Activated CD4-positive, alpha-beta T cell treated with anti-CD3 and anti-CD28 coated beads for 36 hours (primary cell): Measurements from ENCODE around the gene EFCAB8. TPM values are rescaled to one million over a fixed set of nuclear protein-coding genes. Genes with fewer than 3 reads are reported as not detected.

Source experiments
- ATAC-seq: fragments of 200-7000 bp; cut with Tn5 transposase; one replicate; pipeline ENCODE4 v1.10.0; 2021; ENCODE audit warnings: mild to moderate bottlenecking, moderate library complexity
- CTCF ChIA-PET: fragments of 350-600 bp; sonication (Branson Sonifier 250); formaldehyde crosslinking; loops from one replicate; lab custom pipeline; 2021; ENCODE audit warnings: antibody characterized with exemption; lab: Charles Lee
- POLR2A ChIA-PET: fragments of 350-600 bp; sonication (Branson Sonifier 250); formaldehyde crosslinking; loops from one replicate; lab custom pipeline; 2021; ENCODE audit warnings: antibody characterized with exemption, inconsistent platforms; lab: Charles Lee
- DNase-seq: peaks from one replicate; pipeline ENCODE4 v3.0.0-alpha.2; 2020
- H3K27ac Mint-ChIP-seq: one replicate; pipeline ENCODE4 v1.8.0; 2021; ENCODE audit warnings: mixed read lengths
- H3K27me3 Mint-ChIP-seq: one replicate; pipeline ENCODE4 v1.8.0; 2021; ENCODE audit warnings: mixed read lengths
- H3K36me3 Mint-ChIP-seq: one replicate; pipeline ENCODE4 v1.8.0; 2021; ENCODE audit warnings: low read depth, mixed read lengths
- H3K4me1 Mint-ChIP-seq: one replicate; pipeline ENCODE4 v1.8.0; 2021; ENCODE audit warnings: mixed read lengths
- H3K4me3 Mint-ChIP-seq: one replicate; pipeline ENCODE4 v1.8.0; 2021; ENCODE audit warnings: mild to moderate bottlenecking, moderate library complexity, mixed read lengths
- H3K9me3 Mint-ChIP-seq: one replicate; pipeline ENCODE4 v1.8.0; 2021; ENCODE audit warnings: low read depth, mixed read lengths
- intact Hi-C, 2 experiments: fragments of 100-400 bp; cut with DNase I in 1 of 2; cut with micrococcal nuclease in 1 of 2; formaldehyde crosslinking; loops; one replicate each; pipeline versions ENCODE4 v1.14.2 to v1.15.1; 2022 to 2024; cut with DNase I, micrococcal nuclease
- total RNA-seq, 2 experiments: library from RNA; stranded (reverse); gene quantifications; one replicate each; pipeline ENCODE4 v1.2.3, GENCODE V29; 2021

The EFCAB8 gene
- total RNA-seq, 2 experiments from 2014 or later = 0.37 to 0.40 TPM

DNA sequence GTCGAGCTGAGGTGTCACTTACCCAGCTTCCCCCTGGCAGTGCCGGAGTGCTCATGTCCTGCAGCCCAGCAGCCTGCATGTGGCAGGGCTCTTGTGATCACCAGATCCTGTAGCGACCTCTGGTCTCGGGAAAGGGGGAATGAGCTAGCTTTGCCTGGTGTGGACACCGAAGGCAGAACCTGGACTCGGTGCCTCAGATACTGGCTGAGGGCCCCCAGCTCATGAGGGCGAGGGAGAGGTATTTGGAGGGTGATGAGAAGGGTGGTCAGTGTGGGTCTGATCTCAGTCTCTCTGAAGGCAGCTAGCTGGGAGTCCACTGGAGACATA is 119.2 kb downstream of the EFCAB8 start:
- H3K36me3 Mint-ChIP-seq = peaks cover 8% of the 10 kb centered on the region
- H3K27me3 Mint-ChIP-seq = no peaks in the 10 kb centered on the region
- ATAC-seq (no peak), DNase-seq (no peak)
- peaks cover 39% of the 10 kb centered on the region for H3K4me1 Mint-ChIP-seq
- POLR2A ChIA-PET = no interaction called here
- H3K9me3 Mint-ChIP-seq = peaks cover 9% of the 10 kb centered on the region
- no peak overlapping the region for H3K4me3 Mint-ChIP-seq
- H3K27ac Mint-ChIP-seq = no peak overlapping the region
- CTCF ChIA-PET = interaction anchor here (0.6 to 3.0 kb wide), 3 partner anchors 27 to 199 kb away, joined by 3 to 13 read pairs (median 5); partner anchors contain the start of gene SUN5
- intact Hi-C loops = no loop called here

DNA sequence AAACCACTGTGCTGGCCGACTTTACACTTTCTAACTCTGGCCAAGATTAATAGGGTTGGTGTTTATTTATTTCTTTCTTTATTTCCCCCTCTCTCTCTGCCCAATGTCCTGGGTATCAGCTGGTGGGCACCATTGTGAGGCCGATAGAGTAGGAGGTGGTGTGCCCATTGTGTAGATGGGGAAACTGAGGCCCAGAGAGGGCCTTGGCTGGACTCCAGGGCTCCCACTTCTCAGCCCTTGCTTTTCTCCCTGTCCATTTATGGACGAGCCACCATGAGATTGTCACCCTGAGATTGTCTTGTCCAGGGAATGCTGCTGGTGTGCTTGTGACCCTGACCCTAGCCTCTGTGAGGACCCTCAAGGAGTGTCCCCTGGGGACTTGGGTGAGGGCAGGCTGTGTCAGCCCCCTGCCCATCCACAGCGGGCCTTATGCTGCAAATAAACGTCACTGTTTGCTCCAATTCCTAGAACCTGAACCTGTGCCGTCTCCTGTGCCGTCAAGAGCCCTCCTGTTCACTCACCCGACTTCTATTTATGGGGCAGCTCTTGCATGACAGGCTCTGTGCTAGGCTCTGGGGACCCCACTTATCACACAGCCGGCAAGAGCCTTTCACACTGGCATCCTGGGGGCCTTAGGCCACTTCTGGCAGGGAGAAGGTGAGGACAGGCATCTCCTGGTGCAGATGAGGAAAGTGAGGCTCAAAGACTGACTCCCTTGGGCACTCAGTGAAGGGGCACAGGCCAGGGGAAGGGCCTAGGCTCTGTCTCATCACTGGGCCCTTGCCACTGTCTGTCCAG is 120.7 kb downstream of the EFCAB8 start:
- DNase-seq = no peak
- Mint-ChIP-seq H3K4me1 (peaks cover 25% of the 10 kb centered on the region), H3K36me3 (peaks cover 7% of the 10 kb centered on the region), H3K9me3 (peaks cover 9% of the 10 kb centered on the region), H3K27me3 (no peaks in the 10 kb centered on the region), H3K4me3 (no peak overlapping the region), H3K27ac (no peak overlapping the region)
- ATAC-seq = no peak
- POLR2A ChIA-PET = no interaction called here
- intact Hi-C loops = no loop called here
- CTCF ChIA-PET = no interaction called here

DNA sequence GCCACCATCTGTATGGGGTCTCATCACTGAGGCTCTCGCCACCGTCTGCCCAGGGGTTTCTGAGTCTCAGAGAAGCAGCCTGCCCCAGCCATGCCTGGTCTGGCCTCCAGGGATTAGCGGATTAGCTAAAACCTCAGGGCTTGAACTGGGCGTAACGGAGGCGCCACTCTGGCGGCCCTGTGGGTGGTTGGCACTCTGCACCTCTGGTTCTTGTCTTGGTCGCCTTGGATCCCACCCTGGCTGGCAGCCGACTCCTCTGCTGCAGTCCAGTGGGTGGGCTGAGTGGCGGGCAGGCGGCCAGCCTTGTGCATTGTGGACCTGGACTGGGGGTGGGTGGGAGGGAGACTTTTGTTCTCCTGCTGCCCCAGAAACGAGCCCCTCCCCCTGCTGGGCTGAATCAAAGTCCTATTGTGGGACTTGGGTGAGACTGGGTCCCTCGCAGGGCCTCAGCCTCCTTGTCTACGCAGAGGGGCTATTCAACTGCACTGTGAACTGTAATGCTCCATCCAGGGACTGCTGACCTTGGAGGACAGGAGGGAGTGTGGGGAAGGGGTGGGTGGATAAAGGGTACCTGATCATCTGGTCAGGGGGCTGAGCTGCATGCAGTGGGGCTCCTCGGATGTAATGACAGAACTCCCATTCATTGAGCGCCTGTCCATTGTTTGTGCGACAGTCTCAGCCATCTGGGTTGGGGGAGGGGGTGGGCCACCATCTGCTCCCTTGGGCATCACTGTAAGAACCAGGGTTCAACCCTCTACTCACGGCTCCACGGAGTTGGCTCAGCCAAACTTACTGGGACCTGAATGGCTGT is 121.6 kb downstream of the EFCAB8 start:
- H3K27ac Mint-ChIP-seq = no peak overlapping the region
- ATAC-seq = no peak

DNA sequence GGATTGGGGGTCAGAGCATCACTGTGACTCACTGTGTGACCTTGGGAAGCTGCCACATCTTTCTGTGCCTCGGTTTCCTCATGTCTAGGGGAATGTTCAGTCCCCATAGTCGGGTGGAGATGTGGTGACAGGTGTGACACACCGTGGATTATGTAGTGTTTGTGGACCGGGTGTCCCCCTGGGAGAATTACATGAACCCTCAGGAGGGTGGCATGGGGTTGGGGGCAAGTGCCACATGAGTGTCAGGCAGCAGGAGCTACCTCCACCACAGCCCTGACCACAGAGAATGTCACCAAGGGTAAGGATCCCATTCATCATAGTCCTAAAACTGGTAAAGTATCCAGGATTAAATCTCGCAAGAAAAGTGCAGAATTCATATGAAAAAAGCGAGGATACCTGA is 122.3 kb downstream of the EFCAB8 start:
- H3K4me3 Mint-ChIP-seq = no peak overlapping the region
- intact Hi-C loops = no loop called here
- H3K27me3 Mint-ChIP-seq = no peaks in the 10 kb centered on the region

More for the DNA sequence above, 121.6 kb downstream of the EFCAB8 start:
- no peaks in the 10 kb centered on the region for H3K27me3 Mint-ChIP-seq
- CTCF ChIA-PET = interaction anchor here (1.8 kb wide), 1 partner anchor 8 kb away, joined by 4 read pairs; no protein-coding TSS in a partner anchor
- no peak for DNase-seq
- H3K9me3 Mint-ChIP-seq = peaks cover 9% of the 10 kb centered on the region
- peaks cover 16% of the 10 kb centered on the region for H3K4me1 Mint-ChIP-seq
- no peak overlapping the region for H3K4me3 Mint-ChIP-seq
- H3K36me3 Mint-ChIP-seq = peaks cover 5% of the 10 kb centered on the region
- intact Hi-C loops = no loop called here
- POLR2A ChIA-PET = interaction anchor here (0.6 kb wide), 1 partner anchor 1530 kb away, joined by 4 read pairs; no protein-coding TSS in a partner anchor

GRCh38 chr20:32982617-32983458 is 124.1 kb downstream of the EFCAB8 start:
- Mint-ChIP-seq H3K4me3 (no peak overlapping the region), H3K27ac (no peak overlapping the region), H3K36me3 (no peaks in the 10 kb centered on the region), H3K27me3 (no peaks in the 10 kb centered on the region), H3K9me3 (no peaks in the 10 kb centered on the region), H3K4me1 (no peaks in the 10 kb centered on the region)
- ATAC-seq = no peak
- ChIA-PET POLR2A (no interaction called here), CTCF (interaction anchor here (0.7 to 1.5 kb wide), 4 partner anchors 9 to 193 kb away, joined by 3 read pairs; no protein-coding TSS in a partner anchor)
- no peak for DNase-seq
- intact Hi-C loops = no loop called here

More for the DNA sequence above, 122.3 kb downstream of the EFCAB8 start:
- POLR2A ChIA-PET = interaction anchor here (0.6 kb wide), 1 partner anchor 1529 kb away, joined by 4 read pairs; no protein-coding TSS in a partner anchor
- Mint-ChIP-seq H3K4me1 (peaks cover 11% of the 10 kb centered on the region), H3K9me3 (peaks cover 7% of the 10 kb centered on the region), H3K36me3 (peaks cover 5% of the 10 kb centered on the region), H3K27ac (no peak overlapping the region)
- CTCF ChIA-PET = interaction anchor here (0.9 to 1.8 kb wide), 2 partner anchors 9 to 36 kb away, joined by 4 read pairs; no protein-coding TSS in a partner anchor
- ATAC-seq = no peak
- DNase-seq = no peak

DNA sequence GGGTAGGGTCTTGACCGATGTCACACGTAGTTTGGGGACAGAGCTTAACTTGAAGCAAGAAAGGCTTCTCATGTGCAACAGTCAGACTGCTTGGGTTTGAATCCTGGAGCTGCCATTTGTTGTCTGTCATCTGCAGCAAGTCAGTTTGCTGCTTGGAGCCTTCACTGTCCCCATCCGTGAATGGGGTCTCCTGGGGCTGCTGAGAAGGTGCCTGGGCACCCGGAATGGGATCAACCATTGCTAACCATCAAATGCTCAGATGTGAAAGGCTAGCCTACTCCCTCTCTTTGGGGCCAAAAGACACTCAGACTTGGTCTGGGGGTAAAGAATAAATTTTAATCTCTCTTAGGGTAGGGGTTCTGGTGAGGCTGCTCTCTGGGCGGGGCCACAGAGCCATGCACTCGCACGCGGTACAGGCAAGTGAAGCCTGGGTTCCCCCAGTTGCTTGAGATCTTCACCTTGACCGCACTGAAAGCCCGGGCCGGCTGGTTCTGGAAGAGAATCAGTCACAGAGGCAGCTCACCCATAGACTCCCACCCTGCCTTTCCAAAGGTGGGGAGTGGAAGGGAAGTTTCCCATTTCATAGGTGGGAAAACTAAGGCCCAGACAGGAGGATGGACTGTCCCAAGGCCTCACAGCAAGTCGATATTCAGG is 124.9 kb downstream of the EFCAB8 start:
- intact Hi-C loops = no loop called here
- Mint-ChIP-seq H3K9me3 (no peaks in the 10 kb centered on the region), H3K4me1 (no peaks in the 10 kb centered on the region), H3K4me3 (no peak overlapping the region), H3K36me3 (no peaks in the 10 kb centered on the region), H3K27me3 (no peaks in the 10 kb centered on the region), H3K27ac (no peak overlapping the region)
- ChIA-PET POLR2A (no interaction called here), CTCF (interaction anchor here (0.7 to 1.5 kb wide), 3 partner anchors 8 to 37 kb away, joined by 3 read pairs; no protein-coding TSS in a partner anchor)
- DNase-seq (no peak), ATAC-seq (no peak)

DNA sequence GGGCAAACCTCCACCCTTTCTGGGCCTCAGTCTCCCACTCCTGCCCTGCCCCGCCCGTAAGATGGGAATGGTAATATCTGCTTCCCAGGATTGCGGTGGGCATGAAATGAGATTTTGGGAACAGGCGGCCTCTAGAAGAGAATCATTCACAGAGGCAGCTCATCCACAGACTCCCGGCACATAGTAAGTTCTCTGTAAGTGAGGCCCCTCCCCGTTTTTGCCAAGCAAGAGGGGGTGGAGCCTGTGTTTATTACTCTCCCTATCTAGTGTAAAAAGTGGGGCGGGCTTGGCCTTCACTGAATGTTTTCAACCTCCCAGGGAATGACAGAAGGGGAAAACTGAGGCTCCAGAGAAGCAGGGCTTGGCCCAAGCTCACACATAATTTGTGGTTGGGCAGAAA is 125.5 kb downstream of the EFCAB8 start:
- CTCF ChIA-PET = interaction anchor here (1.2 to 1.5 kb wide), 2 partner anchors 8 to 12 kb away, joined by 3 read pairs; no protein-coding TSS in a partner anchor
- Mint-ChIP-seq H3K4me3 (no peak overlapping the region), H3K9me3 (no peaks in the 10 kb centered on the region), H3K36me3 (no peaks in the 10 kb centered on the region), H3K4me1 (no peaks in the 10 kb centered on the region), H3K27ac (no peak overlapping the region), H3K27me3 (no peaks in the 10 kb centered on the region)
- POLR2A ChIA-PET = no interaction called here
- ATAC-seq = no peak
- intact Hi-C loops = no loop called here
- no peak for DNase-seq

DNA sequence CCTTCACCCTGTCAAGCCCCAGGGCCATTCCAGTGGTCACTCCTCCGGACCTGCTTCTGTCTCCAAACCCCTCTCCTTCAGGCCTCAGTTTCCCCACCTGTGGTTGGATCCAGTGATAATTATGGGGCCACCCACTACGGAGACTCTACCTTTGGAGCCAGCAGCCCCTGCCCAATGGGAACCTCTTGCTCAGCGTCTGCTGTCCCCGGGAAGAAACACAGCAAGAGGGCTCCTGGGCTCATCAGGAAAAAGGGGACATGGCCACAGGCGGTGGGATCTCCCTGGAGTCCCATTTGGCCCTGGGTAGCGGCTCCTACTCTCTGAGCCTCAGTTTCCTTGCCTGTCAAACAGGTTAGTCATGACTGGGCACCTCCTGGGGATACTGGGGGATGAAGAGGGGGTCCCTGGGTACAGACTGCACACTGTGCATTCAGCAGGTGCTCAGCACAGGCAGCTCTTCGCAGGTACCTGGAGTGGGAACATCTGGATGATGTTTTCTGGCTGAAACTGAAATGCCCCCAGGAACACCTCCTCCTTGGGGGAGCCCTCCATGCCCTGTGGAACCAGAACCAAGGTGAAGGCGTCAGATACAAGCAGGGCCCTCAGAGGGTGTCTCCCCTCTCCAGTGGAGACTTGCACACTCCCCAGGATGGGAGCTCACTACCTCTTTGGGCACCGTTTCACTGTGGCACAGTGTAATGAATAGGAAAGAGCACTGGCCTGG is 126.1 kb downstream of the EFCAB8 start:
- POLR2A ChIA-PET = no interaction called here
- Mint-ChIP-seq H3K36me3 (no peaks in the 10 kb centered on the region), H3K9me3 (no peaks in the 10 kb centered on the region), H3K4me3 (no peak overlapping the region), H3K27ac (no peak overlapping the region), H3K4me1 (no peaks in the 10 kb centered on the region), H3K27me3 (no peaks in the 10 kb centered on the region)
- ATAC-seq = no peak
- CTCF ChIA-PET = interaction anchor here (1.5 kb wide), 1 partner anchor 11 kb away, joined by 5 read pairs; no protein-coding TSS in a partner anchor
- intact Hi-C loops = no loop called here
- DNase-seq = no peak

DNA sequence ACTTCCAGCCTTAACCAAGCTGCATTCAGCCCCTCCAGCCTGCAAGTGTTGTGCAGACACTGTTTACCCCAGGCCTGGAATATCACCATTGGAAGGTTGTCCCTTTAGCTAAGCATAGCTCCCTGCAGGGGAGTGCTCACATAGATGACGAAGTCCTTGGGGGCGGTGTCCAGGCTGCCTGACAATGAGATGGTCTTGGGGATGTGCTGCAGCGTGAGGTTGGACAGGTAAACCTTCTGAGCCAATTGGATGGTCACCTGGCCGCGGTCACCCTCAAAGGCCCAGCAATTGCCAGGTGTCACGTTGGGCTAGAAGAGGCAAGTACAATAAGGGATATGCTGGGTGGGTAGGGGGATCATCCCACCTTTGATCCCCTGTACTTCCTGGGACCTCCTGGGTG is 126.9 kb downstream of the EFCAB8 start:
- H3K27ac Mint-ChIP-seq = no peak overlapping the region
- H3K36me3 Mint-ChIP-seq = no peaks in the 10 kb centered on the region
- ATAC-seq (no peak), DNase-seq (no peak)
- H3K27me3 Mint-ChIP-seq = no peaks in the 10 kb centered on the region
- CTCF ChIA-PET = interaction anchor here (1.5 kb wide), 1 partner anchor 10 kb away, joined by 5 read pairs; no protein-coding TSS in a partner anchor
- peaks cover 2% of the 10 kb centered on the region for H3K4me1 Mint-ChIP-seq
- intact Hi-C loops = no loop called here
- POLR2A ChIA-PET = no interaction called here
- no peaks in the 10 kb centered on the region for H3K9me3 Mint-ChIP-seq
- H3K4me3 Mint-ChIP-seq = no peak overlapping the region
